ENCODE measurements around the gene OTULIN.

Gene OTULIN

GRCh38 chr5:14699159-14699558 lies 34.6 kb downstream of the OTULIN start:
- Histone ChIP-seq H3K79me2 (ENCODE audit: insufficient read depth, low read depth) (no peaks in the 10 kb centered on the region), H3K36me3 (ENCODE audit: insufficient read depth) (peaks cover 10% of the 10 kb centered on the region; the same call in 1 of the 2 replicates), H3K4me1 (ENCODE audit: low read depth, poor library complexity, severe bottlenecking) (no peaks in the 10 kb centered on the region), H3K9ac (no peak overlapping the region), H3K4me2 (no peak overlapping the region), H3K27ac (no peak overlapping the region), H3K27me3 (ENCODE audit: insufficient read depth, low read depth) (no peaks in the 10 kb centered on the region), H3K4me3 (IDR thresholded peaks at IDR 0.05; ENCODE audit: insufficient read depth, low read depth, low read length) (no peak overlapping the region), H2AFZ (ENCODE audit: low read depth) (no peak overlapping the region), H4K20me1 (ENCODE audit: insufficient read depth) (no peaks in the 10 kb centered on the region)
- no peak for TF ChIP-seq CTCF (conservative IDR thresholded peaks at IDR 0.05; ENCODE audit: low read depth, low read length)

GRCh38 chr5:14699807-14700400 lies 35.4 kb downstream of the OTULIN start:
- Histone ChIP-seq H3K27ac (no peak overlapping the region), H3K36me3 (ENCODE audit: insufficient read depth) (peaks cover 9% of the 10 kb centered on the region; the same call in 1 of the 2 replicates), H3K4me2 (no peak overlapping the region), H3K79me2 (ENCODE audit: insufficient read depth, low read depth) (no peaks in the 10 kb centered on the region), H3K9ac (no peak overlapping the region), H3K4me3 (IDR thresholded peaks at IDR 0.05; ENCODE audit: insufficient read depth, low read depth, low read length) (no peak overlapping the region), H4K20me1 (ENCODE audit: insufficient read depth) (no peaks in the 10 kb centered on the region), H3K4me1 (ENCODE audit: low read depth, poor library complexity, severe bottlenecking) (no peaks in the 10 kb centered on the region), H2AFZ (ENCODE audit: low read depth) (no peak overlapping the region), H3K27me3 (ENCODE audit: insufficient read depth, low read depth) (no peaks in the 10 kb centered on the region)
- no peak for TF ChIP-seq CTCF (conservative IDR thresholded peaks at IDR 0.05; ENCODE audit: low read depth, low read length)

- Histone ChIP-seq H3K27me3 (ENCODE audit: insufficient read depth, low read depth) (no peaks in the 10 kb centered on the region), H3K27ac (no peak overlapping the region), H3K79me2 (ENCODE audit: insufficient read depth, low read depth) (no peaks in the 10 kb centered on the region), H3K4me1 (ENCODE audit: low read depth, poor library complexity, severe bottlenecking) (no peaks in the 10 kb centered on the region), H4K20me1 (ENCODE audit: insufficient read depth) (no peaks in the 10 kb centered on the region), H3K36me3 (ENCODE audit: insufficient read depth) (peaks cover 6% of the 10 kb centered on the region; the same call in 1 of the 2 replicates), H3K4me2 (no peak overlapping the region), H3K9ac (no peak overlapping the region), H3K4me3 (IDR thresholded peaks at IDR 0.05; ENCODE audit: insufficient read depth, low read depth, low read length) (no peak overlapping the region), H2AFZ (ENCODE audit: low read depth) (no peak overlapping the region)
- no peak for TF ChIP-seq CTCF (conservative IDR thresholded peaks at IDR 0.05; ENCODE audit: low read depth, low read length)
Measured at GRCh38 chr5:14700478-14701436, 36.2 kb downstream of the OTULIN start.

- H3K36me3 ChIP-seq (ENCODE audit: insufficient read depth) = peaks cover 6% of the 10 kb centered on the region; the same call in 1 of the 2 replicates
- H3K4me1 ChIP-seq (ENCODE audit: low read depth, poor library complexity, severe bottlenecking) = no peaks in the 10 kb centered on the region
- H3K4me2 ChIP-seq = no peak overlapping the region
- TF ChIP-seq CTCF (conservative IDR thresholded peaks at IDR 0.05; ENCODE audit: low read depth, low read length) = no peak
- no peak overlapping the region for H3K27ac ChIP-seq
- no peak overlapping the region for H3K4me3 ChIP-seq (IDR thresholded peaks at IDR 0.05; ENCODE audit: insufficient read depth, low read depth, low read length)
- H4K20me1 ChIP-seq (ENCODE audit: insufficient read depth) = no peaks in the 10 kb centered on the region
- no peaks in the 10 kb centered on the region for H3K79me2 ChIP-seq (ENCODE audit: insufficient read depth, low read depth)
- H2AFZ ChIP-seq (ENCODE audit: low read depth) = no peak overlapping the region
- H3K9ac ChIP-seq = no peak overlapping the region
- no peaks in the 10 kb centered on the region for H3K27me3 ChIP-seq (ENCODE audit: insufficient read depth, low read depth)
Measured at GRCh38 chr5:14701556-14701955, 37.0 kb downstream of the OTULIN start.

Measured in KMS-11 (cell line).